ENCODE data around the gene NUP160.
"Not testable (repeated sequence)": the region's sequence is repeated elsewhere in the genome, so short reads cannot be mapped to it uniquely, and the experiment has no call there.

Gene NUP160

DNA sequence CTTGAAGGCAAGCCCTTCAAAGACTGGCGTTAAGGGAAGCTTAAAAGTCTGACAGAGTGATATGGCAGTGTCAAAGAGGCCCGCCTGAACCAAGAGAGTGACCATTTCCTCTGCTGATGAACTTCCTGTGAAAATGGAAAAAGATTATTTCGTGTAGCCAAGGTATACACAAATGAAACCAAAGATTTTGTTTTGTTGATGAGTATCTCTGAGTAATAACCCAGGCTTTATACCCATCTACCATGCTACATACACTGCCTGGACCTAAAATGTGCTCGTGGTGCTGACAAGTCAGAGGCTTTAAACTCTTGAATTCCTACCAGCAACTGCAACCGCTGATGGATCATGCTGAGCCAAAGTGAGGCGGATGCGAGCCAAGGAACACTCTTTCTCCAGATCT, 60.0 kb downstream of the NUP160 start:
- DNase-seq, result no peak

DNA sequence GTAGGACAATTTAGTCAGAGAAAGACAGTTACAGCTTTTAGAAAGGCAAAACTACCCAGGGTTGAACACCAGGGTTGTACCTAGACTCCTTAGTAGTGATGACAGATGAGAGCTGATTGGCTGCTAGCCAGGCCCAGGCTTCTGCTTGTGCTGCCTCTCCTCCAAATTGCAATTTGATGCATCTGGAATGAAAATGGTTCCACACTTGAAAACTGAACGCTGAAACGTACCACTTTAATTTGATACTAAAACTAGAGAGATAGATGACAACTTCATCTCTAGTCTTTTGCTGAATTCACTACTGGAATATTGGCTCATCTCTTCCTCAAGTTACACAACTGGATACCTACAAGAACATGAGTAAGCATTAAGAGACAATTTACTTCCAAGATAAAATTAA, 61.8 kb downstream of the NUP160 start:
- DNase-seq, result no peak

DNA sequence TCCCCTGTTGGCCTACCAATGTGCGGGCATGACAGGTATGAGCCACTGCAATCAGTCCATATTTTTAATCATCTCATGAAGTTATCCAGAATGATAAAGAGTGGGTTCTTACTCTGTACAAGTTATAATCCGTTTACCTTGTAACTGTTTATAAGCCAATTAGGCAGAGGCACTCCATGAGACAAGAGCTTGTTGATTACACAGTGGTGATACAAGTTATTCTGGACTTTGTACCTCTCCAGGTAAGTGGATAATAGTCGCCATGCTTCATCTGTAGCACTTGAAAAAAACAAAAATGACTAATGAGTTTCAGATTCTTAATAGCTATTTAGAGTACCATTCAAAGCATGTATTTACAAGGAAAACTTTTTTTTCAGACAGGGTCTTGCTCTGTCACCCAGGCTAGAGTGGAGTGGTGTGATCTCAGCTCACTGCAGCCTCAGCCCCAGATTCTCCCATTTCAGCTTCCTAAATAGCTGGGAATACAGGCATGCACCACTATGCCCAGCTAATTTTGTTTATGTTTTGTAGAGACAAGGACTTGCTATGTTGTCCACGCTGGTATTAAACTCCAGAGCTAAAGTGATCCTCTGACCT, 63.3 kb downstream of the NUP160 start:
- no peak for DNase-seq

DNA sequence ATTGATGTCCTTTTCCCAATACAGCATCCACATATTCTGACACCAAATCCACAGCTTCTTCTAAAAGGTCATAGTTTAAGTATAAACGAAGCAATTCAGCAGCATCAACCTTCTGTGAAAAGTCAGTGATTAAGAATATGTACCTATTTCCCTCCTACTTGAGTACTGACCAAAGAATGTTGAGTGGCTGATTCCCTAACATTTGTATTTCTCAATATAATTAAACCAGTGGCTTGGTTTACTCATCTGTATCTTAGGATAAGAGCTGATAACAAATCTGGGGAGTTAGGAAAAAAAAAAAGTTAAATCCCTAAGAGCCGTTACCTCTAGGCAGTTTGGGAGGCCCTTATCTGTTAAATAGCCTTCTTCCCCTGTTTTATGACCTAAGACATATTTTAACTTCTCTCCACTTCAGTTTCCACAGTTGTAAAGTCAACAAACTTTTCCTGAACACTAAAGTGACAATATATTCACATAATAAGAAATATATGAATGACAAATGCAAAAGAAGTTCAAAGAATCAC, 65.0 kb downstream of the NUP160 start:
- no peak for DNase-seq

DNA sequence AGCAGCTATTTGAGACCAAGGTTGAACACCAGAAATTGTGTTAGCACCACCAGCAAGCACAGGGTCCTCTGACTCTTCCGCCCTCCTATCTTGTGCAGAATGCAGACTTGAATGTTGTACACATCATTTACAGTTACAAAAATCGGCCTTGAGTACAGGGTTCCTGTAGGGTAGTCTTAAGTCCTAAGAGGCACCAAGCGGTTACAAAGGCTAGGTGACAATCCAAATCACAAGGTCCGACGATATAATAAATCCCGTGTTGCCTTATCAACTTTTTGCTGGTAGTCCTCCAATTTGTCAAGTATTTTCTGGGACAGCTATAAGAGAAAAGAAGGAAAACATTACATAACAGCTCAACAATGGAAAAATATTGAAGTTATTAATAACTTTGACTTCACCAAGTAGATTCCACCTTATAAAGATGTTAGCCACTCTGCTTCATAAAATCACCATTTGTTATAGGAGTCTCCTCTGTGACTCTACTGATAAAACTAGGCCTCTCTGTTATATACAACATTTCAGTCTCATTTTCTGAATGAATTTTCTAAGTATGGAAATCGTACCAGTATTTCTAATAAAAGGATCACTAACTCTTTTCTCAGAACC, 69.2 kb downstream of the NUP160 start:
- DNase-seq, result no peak

DNA sequence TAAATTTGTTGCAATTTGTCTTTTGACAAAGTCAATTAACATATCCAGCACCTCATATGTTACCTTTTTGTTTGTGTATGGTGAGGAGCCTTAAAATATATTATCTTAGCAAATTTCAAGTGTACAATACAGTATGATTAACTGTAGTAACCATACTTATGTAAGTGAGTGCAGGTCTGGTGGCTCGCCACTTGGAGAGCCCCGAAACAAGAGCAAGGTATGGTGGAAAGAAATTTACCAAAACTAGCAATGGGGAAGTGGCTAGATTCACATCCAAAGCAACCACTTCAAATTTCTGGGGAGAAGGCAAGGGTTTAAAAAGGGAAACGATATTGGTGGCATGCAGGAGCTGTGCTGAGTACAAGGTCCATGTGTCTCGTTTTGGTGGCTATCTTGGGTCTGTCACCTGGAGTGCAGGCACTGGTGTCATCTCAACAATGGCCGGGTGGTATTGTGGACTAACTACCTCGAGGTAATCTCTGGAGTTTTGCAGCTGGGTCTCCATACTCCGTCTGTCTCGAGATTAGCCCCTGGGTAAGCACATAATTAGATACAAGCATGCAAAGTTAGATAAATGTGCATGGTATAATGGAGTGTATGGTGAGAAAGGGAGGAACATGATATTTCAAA, 72.8 kb downstream of the NUP160 start:
- DNase-seq, result no peak

DNA sequence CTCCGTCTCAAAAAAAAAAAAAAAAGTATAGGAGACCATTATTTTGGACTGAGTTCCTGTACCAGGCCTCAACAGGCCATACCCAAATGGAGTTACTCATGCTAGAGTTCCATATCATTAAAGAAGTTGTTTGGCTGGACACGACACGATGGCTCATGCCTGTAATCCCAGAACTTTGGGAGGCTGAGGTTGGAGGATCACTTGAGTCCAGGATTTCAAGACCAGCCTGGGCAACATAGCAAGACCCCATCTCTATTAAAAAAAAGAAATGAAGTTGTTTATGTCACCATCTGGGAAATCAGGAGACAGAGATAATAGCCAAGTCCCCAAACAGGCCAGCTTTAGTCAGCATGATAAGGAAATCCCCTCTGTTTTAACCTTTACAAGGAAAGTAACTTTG, 74.3 kb downstream of the NUP160 start:
- no peak for DNase-seq

DNA sequence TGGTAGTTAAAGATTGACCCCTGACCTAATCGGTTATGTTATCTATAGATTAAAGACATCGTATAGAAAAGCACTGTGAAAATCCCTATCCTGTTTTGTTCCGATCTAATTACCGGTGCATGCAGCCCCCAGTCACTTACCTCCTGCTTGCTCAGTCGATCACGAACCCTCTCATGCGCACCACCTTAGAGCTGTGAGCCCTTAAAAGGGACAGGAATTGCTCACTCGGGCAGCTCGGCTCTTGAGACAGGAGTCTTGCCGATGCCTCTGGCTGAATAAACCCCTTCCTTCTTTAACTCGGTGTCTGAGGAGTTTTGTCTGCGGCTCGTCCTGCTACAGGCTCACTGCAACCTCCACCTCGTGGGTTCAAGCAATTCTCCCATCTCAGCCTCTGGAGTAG, 78.6 kb downstream of the NUP160 start:
- not testable (repeated sequence) for DNase-seq

DNA sequence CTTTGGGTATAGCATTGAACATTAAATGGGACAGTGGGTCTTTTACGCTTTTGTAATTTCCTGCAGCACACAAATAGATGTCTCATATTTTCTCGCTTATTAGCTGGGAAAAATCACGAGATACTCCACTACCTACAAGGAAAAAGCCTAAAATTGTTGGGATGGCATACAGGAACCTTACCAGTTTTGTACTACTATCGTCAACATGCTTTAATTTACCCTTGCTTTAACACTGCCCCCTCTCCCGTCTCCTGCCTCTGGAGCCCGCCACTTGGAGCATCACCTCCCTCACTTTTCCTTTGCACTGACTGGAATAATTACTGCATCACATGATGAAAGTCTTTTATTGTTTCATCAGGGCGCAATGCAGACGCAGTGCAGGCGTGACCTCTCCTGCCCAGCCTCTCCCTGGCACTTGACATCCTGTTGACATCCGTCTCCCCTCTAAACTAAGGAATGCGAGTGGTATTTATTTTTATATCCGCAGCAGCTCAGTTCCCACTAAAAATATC, 80.0 kb downstream of the NUP160 start:
- peak; percentile 64 for DNase-seq

DNA sequence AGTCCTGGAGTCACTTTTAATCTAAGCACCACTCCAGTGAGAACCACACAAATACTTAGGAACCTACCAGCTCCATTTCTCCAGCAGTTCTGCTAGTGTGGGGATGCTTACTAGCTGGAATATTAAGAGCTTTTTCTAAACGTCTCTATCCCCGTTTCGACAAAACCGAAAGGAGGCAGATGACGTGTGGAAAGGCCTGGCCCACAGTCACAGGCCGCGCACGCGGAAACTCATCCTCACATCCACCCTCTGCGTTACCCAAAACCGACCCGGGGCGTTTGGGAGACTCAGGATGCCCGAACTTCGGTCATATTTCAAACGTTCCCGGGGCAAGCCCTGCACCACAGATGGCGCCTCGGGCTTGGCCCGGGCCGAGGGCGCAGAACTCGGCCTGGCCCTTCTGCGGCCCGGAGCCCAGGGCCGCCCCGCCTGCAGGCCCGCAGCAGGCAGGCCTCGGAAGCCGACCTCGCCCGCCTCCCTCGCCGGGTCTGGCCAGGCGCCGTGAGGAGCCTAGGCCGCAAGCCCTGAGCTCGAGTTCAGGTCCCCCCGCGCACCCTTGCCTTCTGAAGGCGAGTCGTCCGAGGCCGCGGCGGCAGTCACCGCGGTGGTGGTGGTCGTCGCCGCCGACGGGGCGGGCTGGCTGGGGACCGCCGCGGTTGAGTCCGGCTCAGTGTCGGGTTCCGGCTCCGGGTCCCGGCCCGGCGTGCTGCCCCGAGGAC, 81.5 kb downstream of the NUP160 start:
- no peak for DNase-seq

DNA sequence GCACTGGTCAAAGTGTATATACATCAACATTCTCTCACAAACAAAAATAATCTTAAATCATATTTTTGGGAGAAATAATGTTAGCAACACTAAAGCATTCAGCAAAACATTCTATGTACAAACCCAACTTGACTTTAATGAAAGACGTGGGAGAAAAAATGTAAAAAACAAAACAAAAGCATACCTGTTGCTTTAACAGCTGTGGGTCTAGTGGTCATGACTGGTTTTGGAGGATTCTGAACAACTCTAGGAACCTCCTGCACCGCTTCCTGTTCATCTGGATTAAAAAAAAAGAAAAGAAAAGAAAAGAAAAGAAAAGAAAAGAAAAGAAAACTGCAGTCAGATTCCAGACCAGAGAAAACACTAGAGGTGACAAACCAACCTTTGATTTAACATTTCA, 83.1 kb downstream of the NUP160 start:
- no peak for DNase-seq

DNA sequence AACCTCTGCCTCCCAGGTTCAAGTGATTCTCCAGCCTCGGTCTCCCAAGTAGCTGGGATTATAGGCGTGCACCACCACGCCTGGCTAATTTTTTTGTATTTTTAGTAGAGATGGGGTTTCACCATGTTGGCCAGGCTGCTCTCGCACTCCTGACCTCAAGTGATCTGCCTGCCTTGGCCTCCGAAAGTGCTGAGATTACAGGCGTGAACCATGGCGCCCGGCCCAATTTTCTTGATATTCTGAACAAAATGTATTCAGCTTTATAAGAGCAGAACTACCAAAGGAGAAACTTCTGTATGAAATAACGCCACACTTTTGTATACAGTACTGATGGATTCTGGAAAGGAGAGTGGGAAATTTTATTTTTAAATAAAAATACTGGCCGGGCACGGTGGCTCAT, 88.9 kb downstream of the NUP160 start:
- DNase-seq, result not testable (repeated sequence)

DNA sequence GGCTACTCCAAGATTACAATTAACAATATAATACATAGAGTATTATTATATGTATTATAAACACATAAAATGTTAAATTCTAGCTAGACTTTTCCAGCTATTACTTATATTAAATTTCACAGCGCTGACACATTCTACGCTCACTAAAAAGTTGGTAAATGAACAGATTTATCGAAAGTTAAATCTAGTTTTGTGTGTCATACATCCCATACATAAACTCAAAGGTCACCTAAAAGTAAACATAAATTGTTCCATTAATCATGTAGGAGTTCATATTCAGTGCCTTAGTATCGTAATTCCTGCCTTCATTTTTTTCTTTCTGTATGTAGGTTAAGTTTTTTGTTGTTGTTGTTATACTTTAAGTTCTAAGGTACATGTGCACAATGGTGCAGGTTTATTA, 91.9 kb downstream of the NUP160 start:
- no peak for DNase-seq

DNA sequence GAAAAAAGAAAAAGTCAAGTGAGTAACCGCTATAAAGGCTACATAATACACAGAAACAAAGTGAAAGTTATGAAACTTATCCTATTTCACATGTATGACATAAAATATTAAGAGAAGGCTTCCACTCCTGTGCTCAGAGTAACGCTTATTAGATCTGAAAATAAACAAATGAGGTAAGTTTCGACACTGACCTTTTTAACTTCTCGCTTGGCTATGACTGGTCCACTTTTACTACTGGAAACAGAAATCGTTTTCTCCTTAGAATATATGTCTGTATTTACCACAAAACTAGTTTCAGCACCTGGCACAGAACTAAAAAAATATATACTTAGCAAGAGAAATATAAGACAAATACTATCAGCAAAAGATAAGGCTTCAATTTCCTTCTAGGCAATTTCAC, 97.4 kb downstream of the NUP160 start:
- no peak for DNase-seq

DNA sequence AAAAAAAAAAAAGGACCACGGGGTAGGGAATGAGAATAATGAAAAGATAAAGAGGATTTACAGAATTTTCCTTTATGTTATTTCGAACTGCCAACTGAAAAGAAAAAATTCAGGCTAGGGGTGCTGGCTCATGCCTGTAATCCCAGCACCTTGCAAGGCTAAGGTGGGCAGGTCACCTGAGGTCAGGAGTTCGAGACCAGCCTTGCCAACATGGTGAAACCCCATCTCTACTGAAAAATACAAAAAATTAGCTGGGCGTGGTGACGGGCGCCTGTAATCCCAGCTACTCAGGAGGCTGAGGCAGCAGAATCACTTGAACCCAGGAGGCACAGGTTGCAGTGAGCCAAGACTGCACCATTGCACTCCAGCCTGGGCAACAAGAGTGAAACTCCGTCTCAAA, 105.7 kb downstream of the NUP160 start:
- DNase-seq, result not testable (repeated sequence)

DNA sequence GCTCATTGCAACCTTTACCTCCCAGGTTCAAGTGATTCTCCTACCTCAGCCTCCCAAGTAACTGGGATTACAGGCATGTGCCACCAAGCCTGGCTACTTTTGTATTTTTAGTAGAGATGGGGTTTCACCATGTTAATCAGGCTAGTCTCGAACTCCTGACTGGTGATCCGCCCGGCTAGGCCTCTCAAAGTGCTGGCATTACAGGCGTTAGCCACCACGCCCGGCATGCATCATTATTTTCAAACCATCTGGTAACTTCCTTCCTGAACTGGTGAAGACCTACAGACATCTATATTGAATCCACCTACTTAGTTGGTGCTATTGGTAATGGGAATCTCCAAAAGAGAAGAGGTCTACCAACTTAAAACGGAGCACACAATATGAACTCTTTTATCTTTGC, 110.3 kb downstream of the NUP160 start:
- DNase-seq, result not testable (repeated sequence)

DNA sequence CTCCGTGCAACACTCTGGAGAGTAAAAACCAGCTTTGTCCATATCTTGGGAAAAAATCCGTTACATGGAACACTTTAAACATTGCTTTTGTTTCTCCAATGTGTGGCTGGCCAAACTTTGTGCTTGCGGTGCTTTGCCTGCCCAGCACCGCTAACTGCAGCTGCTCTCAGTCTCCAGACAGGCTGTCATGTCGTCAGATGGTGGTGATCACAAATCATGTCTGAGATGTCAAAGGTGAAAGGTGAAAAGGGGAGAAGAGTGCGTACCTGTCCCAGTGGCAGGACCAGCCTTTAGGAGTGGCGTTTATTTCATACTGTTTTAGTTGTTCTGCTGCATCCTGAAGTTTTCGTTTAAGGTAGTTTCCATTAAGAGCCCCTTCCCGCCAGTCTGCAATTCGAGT, 115.9 kb downstream of the NUP160 start:
- DNase-seq, result no peak

DNA sequence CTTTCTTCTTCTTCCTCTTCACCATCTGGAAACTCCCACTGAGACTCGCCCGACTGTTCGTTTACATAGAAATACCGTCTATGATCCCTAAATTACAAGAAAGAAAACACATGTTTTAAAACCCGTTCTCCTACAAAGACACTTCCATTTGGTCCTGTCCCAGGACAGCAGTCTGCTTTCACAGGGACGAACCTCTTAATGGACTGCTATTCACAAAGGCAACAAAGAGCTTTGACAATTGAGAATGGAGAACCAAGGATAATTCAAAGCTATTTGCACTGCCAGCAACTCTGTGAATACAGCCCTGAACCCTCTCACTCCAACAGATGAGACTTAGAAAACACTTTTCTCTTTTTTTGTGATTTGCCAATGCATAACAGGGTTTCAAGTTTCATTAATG, 116.7 kb downstream of the NUP160 start:
- DNase-seq, result no peak
